ENCODE results near the gene CEP170. TPM values are rescaled to one million over a fixed set of nuclear protein-coding genes. Genes with fewer than 3 reads are reported as not detected.
"Not testable (repeated sequence)": the region's sequence is repeated elsewhere in the genome, so short reads cannot be mapped to it uniquely, and the experiment has no call there.

The CEP170 gene
- total RNA-seq, 4 donors from 2014 or later = 6.0 to 92.4 (median 13.8) TPM

DNA sequence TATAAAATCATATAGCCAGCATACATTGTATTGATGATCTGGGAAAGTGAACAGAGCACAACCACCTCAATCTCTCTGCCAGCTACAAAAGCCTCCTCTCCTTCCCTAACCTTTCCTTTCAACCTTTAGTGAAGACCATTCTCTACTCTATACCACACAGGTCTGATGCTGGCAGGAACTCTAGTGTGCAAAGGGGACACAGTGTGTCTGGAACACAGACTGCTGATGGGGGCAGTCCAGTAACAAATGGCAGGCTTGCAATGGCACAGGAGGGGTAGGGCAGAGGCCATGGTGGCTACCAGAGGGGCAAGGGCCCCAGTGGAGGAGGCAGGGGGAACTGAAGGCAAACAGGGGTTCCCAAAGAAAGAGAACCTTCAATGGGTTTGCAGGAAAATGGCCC is 37.0 kb downstream of the CEP170 start:
- Histone ChIP-seq H3K9me3 (no peaks in the 10 kb centered on the region), H3K27me3 (no peaks in the 10 kb centered on the region), H3K36me3 (peaks cover 0 to 8% (median 0%) of the 10 kb centered on the region in 3 donors), H3K27ac (no peak overlapping the region), H3K4me1 (no peaks in the 10 kb centered on the region), H3K4me3 (no peak overlapping the region)
- TF ChIP-seq, protein P1, sequence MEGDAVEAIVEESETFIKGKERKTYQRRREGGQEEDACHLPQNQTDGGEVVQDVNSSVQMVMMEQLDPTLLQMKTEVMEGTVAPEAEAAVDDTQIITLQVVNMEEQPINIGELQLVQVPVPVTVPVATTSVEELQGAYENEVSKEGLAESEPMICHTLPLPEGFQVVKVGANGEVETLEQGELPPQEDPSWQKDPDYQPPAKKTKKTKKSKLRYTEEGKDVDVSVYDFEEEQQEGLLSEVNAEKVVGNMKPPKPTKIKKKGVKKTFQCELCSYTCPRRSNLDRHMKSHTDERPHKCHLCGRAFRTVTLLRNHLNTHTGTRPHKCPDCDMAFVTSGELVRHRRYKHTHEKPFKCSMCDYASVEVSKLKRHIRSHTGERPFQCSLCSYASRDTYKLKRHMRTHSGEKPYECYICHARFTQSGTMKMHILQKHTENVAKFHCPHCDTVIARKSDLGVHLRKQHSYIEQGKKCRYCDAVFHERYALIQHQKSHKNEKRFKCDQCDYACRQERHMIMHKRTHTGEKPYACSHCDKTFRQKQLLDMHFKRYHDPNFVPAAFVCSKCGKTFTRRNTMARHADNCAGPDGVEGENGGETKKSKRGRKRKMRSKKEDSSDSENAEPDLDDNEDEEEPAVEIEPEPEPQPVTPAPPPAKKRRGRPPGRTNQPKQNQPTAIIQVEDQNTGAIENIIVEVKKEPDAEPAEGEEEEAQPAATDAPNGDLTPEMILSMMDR (IDR thresholded peaks at IDR 0.05) = no peak
- no peak for TF ChIP-seq POLR2A (IDR thresholded peaks at IDR 0.05)
- DNase-seq = no peak

DNA sequence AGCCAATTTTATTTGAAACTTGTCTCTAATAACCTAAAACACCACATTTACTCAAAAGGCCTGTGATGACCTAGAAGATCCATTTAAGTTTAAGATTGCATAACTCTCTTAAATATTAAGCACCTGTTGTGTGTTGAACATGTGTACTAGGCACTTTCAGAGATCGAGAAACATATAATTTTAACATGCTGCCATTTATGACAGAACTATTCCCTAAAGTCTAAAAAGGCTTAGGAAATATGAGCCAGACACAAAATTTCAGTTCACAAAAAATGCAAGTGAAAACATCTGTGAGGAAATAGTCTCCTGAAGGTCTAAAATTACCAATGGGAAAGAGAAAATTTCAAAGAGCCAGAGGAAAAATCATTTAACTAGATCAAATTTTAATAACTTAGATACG is 37.7 kb downstream of the CEP170 start:
- H3K4me3 ChIP-seq = no peak overlapping the region
- H3K36me3 ChIP-seq = peaks cover 0 to 8% (median 0%) of the 10 kb centered on the region in 3 donors
- no peaks in the 10 kb centered on the region for H3K9me3 ChIP-seq
- no peaks in the 10 kb centered on the region for H3K27me3 ChIP-seq
- DNase-seq = no peak
- H3K4me1 ChIP-seq = no peaks in the 10 kb centered on the region
- TF ChIP-seq, protein P1 (IDR thresholded peaks at IDR 0.05) = no peak
- TF ChIP-seq POLR2A (IDR thresholded peaks at IDR 0.05) = no peak
- no peak overlapping the region for H3K27ac ChIP-seq

DNA sequence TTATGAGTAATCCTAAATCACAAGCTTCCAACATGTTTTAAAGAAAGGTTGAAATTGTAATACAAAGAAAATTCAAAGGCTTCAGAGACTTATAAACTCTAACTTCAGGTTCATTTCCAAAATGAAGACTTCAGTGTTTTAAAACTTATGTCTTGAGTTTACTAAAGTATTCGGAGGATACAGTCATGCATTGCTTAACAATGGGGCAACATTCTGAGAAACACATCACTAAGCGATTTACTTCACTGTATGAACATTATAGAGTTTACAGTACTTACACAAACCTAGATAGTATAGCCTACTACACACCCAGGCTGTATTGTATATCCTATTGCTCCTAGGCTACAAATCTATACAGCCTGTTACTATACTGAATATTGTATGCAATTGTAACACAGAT is 38.3 kb downstream of the CEP170 start:
- TF ChIP-seq, protein P1 (IDR thresholded peaks at IDR 0.05) = no peak
- no peak for TF ChIP-seq POLR2A (IDR thresholded peaks at IDR 0.05)
- H3K27me3 ChIP-seq = no peaks in the 10 kb centered on the region
- H3K4me3 ChIP-seq = no peak overlapping the region
- no peaks in the 10 kb centered on the region for H3K9me3 ChIP-seq
- DNase-seq = no peak
- no peaks in the 10 kb centered on the region for H3K4me1 ChIP-seq
- no peak overlapping the region for H3K27ac ChIP-seq
- peaks cover 0 to 8% (median 0%) of the 10 kb centered on the region in 3 donors for H3K36me3 ChIP-seq

DNA sequence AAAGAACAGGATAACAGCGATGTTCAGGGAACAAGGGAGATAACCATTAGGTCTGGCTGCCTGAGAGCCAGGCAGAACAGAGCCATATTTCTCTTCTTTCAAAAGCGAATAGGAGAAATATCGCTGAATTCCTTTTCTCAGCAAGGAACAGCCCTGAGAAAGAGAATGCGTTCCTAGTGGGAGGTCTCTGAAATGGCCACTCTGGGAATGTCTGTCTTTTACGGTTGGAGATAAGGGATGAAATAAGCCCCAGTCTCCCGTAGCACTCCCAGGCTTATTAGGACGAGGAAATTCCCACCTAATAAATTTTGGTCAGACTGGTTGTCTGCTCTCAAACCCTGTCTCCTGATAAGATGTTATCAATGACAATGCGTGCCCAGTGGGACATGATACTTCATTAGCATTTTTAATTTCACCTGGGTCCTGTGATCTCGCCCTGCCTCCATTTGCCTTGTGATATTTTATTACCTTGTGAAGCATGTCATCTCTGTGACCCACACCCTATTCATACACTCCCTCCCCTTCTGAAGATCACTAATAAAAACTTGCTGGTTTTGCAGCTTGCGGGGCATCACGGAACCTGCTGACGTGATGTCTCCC is 39.7 kb downstream of the CEP170 start:
- H3K9me3 ChIP-seq, H3K4me1 ChIP-seq, H3K27me3 ChIP-seq, H3K27ac ChIP-seq, H3K4me3 ChIP-seq, H3K36me3 ChIP-seq, DNase-seq: not testable (repeated sequence)

DNA sequence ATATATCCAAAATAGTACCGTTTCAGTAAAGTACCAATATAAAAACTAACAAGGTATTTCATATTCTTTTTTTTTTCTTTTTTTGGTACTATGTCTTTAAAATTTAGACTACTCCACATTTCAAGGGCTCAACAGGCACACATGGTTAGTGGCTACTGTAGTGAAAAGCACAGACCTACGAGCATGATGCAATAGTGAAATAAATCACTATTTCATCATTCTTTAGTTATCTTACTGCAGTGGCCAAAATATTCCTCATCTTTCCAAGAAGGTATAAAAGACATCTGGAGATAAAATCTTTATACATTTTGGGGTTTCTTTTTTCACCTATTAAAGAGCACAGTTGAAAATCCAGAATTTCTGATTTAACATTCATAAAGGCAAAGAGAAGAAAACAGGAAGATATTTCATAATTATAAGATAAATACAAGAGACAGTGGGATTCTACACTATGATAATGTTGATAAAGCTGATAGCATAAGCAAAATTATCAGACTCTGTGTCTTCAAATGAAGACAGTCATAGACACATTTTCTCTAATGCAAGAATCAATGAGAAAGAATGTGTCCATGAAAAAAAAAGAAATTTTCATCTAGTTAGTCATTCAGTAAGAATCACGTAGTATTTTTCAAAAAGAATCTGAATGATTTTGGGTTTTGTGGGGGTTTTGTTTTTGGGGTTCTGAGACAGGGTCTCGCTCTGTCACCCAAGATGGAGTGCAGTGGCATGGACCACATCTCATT is 41.9 kb downstream of the CEP170 start:
- no peak for DNase-seq
- no peaks in the 10 kb centered on the region for H3K9me3 ChIP-seq
- H3K36me3 ChIP-seq = no peaks in the 10 kb centered on the region
- no peak overlapping the region for H3K27ac ChIP-seq
- no peak overlapping the region for H3K4me3 ChIP-seq
- H3K27me3 ChIP-seq = no peaks in the 10 kb centered on the region
- TF ChIP-seq, protein P1 (IDR thresholded peaks at IDR 0.05) = no peak
- no peak for TF ChIP-seq POLR2A (IDR thresholded peaks at IDR 0.05)
- H3K4me1 ChIP-seq = no peaks in the 10 kb centered on the region

DNA sequence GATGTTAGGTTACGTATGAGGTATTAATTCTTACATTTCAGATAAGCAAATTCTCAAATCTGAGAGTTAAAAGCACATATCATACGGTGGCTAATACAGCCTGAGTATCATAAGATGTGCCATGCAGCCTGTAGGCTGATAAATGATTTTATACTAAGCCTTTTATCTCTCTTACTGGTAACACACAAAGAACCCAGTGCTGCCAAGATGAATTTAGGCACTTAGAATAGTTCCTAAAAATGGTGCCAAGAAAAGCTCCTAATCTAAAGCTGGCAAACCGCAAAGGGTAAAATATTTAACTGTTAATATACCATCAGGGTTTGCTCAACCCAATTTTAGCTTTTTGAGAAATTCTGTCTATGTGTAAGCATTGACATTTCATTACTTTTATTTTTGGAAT is 43.1 kb downstream of the CEP170 start:
- not testable (repeated sequence) for H3K27me3 ChIP-seq, DNase-seq

DNA sequence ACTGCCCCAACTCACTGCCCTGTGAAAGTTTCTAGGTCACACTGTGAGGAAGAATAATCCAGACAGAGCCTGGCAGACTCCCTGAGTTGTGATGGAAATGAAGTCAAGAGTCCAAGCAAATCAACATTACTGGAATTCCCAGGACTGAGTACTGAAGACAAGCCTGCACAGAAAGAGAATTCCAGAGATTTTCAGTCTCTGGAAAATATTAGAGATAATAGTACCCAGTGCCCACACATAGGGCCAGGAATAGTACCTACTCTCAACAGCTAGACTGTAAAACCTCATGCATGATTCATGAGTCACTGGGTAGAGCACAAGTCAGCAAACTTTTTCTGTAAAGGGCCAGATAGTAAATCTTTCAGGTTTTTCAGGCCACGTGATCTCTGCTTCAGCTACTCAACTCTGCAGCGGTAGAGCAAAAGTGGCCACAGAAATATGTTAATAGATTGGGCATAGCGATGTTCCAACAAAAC is 50.0 kb downstream of the CEP170 start:
- not testable (repeated sequence) for H3K27me3 ChIP-seq, H3K4me3 ChIP-seq, H3K36me3 ChIP-seq, H3K27ac ChIP-seq, DNase-seq, H3K9me3 ChIP-seq, H3K4me1 ChIP-seq

More for the DNA sequence above, 43.1 kb downstream of the CEP170 start:
- H3K9me3 ChIP-seq, H3K4me1 ChIP-seq, H3K36me3 ChIP-seq, H3K27ac ChIP-seq, H3K4me3 ChIP-seq: not testable (repeated sequence)

DNA sequence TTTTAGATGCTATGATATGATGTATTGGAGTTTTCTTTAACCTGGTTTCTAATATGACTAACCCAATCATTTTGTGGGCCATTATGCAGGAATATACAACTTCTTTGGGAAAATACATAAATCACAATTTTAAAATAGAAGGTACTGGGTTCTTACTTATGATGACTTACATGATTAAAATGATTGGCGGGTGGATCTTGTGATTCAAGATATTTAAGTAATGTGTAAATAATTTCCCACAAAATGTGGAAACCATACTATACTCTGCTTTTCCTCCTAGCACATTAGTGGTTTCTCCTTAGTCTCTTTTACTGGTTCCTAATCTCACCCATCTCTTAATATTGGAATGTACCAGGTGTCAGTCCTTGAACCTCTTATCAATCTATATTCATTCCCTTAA is 50.7 kb downstream of the CEP170 start:
- H3K9me3 ChIP-seq, H3K27me3 ChIP-seq, DNase-seq, H3K4me1 ChIP-seq, H3K4me3 ChIP-seq, H3K36me3 ChIP-seq, H3K27ac ChIP-seq: not testable (repeated sequence)

DNA sequence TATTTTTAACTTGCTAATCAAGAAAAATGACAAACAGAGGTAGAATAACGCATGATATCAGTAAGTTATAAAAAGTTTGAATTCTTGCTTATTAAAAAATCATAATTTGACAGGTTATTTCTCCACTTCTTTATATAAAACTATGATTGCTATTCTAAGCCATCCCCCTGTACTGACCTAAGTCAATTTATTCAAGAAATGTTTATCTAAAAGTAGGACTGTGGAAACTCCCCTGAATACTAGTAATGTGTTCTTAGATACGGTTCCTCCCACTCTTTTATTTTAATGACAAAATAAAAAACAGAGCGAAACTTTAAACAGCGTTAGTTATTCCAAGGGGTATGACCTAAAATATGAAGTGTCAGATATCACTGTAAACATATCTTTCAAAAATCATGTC is 51.9 kb downstream of the CEP170 start:
- H3K4me1 ChIP-seq, H3K27me3 ChIP-seq, H3K9me3 ChIP-seq, H3K36me3 ChIP-seq, H3K27ac ChIP-seq, DNase-seq, H3K4me3 ChIP-seq: not testable (repeated sequence)

DNA sequence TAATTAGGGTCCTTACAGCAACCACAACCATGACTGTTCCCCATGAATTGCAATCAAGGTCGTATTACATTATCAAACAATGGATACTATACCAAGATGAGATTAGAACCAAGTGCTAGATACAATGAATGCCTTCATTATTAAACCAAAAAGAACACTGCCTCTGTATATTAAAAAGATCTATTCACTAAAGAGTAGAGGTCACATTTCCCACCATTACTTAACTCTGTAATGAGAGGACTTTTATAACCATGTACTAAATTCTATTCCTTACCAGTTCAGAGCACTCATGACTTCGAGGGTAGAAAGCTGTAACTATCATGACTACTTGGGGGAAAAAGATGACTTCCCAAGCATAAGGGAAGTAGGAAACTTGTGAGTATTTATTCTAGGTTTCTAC is 53.8 kb downstream of the CEP170 start:
- not testable (repeated sequence) for H3K4me1 ChIP-seq, H3K36me3 ChIP-seq, DNase-seq, H3K27ac ChIP-seq, H3K4me3 ChIP-seq, H3K9me3 ChIP-seq, H3K27me3 ChIP-seq

All from Peyer's patch (tissue), 4 donors.